Smooth muscle cell (in vitro differentiated cells): Measurements from ENCODE around the gene HIF1AN. TPM values are rescaled to one million over a fixed set of nuclear protein-coding genes. Genes with fewer than 3 reads are reported as not detected.

Experiments used
- DNase-seq: peaks from one replicate; lab custom pipeline; 2025; ENCODE audit not compliant: unreplicated experiment; lab: John Stamatoyannopoulos, UW
- H2AFZ ChIP-seq: fragments of 200-600 bp; sonication (generic); 2 replicates; pipeline ENCODE4 v1.6.0; 2016; ENCODE audit warnings: antibody characterized with exemption, low read depth, mild to moderate bottlenecking
- H3F3A ChIP-seq: fragments of 200-600 bp; sonication (generic); 2 replicates; pipeline ENCODE4 v1.6.0; 2017; ENCODE audit warnings: antibody characterized with exemption, low read depth
- H3K27ac ChIP-seq: fragments of 200-600 bp; sonication (generic); 2 replicates; pipeline ENCODE4 v1.5.1; 2016; ENCODE audit warnings: low read depth, mild to moderate bottlenecking
- H3K27me3 ChIP-seq: fragments of 200-600 bp; sonication (generic); 2 replicates; pipeline ENCODE4 v1.6.1; 2016; ENCODE audit warnings: low read depth, mild to moderate bottlenecking
- H3K36me3 ChIP-seq: fragments of 200-600 bp; sonication (generic); 2 replicates; pipeline ENCODE4 v1.5.1; 2016; ENCODE audit warnings: low read depth
- H3K4me1 ChIP-seq: fragments of 200-600 bp; sonication (generic); 2 replicates; pipeline ENCODE4 v1.5.1; 2016; ENCODE audit warnings: low read depth
- H3K4me2 ChIP-seq: fragments of 200-600 bp; sonication (generic); 2 replicates; pipeline ENCODE4 v1.6.0; 2016; ENCODE audit warnings: mild to moderate bottlenecking
- H3K4me3 ChIP-seq: fragments of 200-600 bp; sonication (generic); 2 replicates; pipeline ENCODE4 v1.5.1; 2016; ENCODE audit warnings: mild to moderate bottlenecking
- H3K79me2 ChIP-seq: fragments of 200-600 bp; sonication (generic); 2 replicates; pipeline ENCODE4 v1.6.0; 2016; ENCODE audit warnings: low read depth, mild to moderate bottlenecking
- H3K9ac ChIP-seq: fragments of 200-600 bp; sonication (generic); 2 replicates; pipeline ENCODE4 v1.6.0; 2016; ENCODE audit warnings: low read depth
- H3K9me3 ChIP-seq: fragments of 200-600 bp; sonication (generic); replicated peaks from 2 replicates; pipeline ENCODE4 v1.5.1; 2016; ENCODE audit warnings: low read depth
- H4K20me1 ChIP-seq: fragments of 200-600 bp; sonication (generic); 2 replicates; pipeline ENCODE4 v1.6.0; 2016; ENCODE audit warnings: low read depth
- WGBS: methylation state at CpG from one replicate; pipeline ENCODE4 v1.1.7; 2016; ENCODE audit warnings: low lambda C conversion rate; 5-methylcytosine and 5-hydroxymethylcytosine counted together
- polyA plus RNA-seq: library from polyadenylated mRNA; unstranded; fragments of >200 nt; fragmentation: Nextera tagmentation; extraction: Ambion mirVana; gene quantifications from 2 replicates; pipeline ENCODE4 v1.2.1, GENCODE V29; 2016
- total RNA-seq: library from RNA; depleted of rRNA; stranded (reverse); fragments of >200 nt; gene quantifications from 2 replicates; pipeline ENCODE4 v1.2.3, GENCODE V29; 2014
- TF ChIP-seq, protein P1 (sequence below): fragments of 200-600 bp; sonication (generic); IDR thresholded peaks from 2 replicates; pipeline ENCODE4 v1.5.1; 2017; ENCODE audit warnings: borderline replicate concordance, mild to moderate bottlenecking, antibody characterized with exemption; ENCODE audit not compliant: insufficient read depth, poor library complexity, severe bottlenecking

Gene HIF1AN
- total and polyA plus RNA-seq, 2 experiments from 2014 or later: 12.4 to 28.1 TPM

DNA sequence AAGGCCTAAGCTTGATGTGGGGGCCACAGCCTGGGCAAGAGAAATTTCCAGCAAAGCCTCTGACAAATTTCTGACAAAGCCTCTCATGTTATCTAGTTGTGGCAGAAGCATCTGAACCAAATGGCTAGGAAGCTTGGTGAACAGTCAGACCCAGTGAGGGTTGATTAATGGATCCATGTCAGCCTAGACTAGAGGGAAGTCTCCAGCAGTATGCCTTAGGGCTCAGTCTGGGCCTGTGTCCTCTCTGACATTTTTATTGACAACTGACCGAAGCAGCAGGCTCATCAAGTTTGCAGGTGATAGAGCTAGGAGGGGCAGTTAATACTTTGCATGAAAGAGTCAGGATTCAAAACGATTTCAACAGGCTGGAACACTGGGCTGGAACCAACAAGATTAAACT is 25.3 kb downstream of the HIF1AN start:
- Histone ChIP-seq H3K79me2 (no peaks in the 10 kb centered on the region), H3K9me3 (no peaks in the 10 kb centered on the region), H3K27ac (no peak overlapping the region), H3K27me3 (peaks cover 30% of the 10 kb centered on the region), H3K4me3 (no peak overlapping the region), H3K36me3 (no peaks in the 10 kb centered on the region), H4K20me1 (peaks cover 6% of the 10 kb centered on the region), H3K9ac (no peak overlapping the region), H3K4me1 (no peaks in the 10 kb centered on the region), H2AFZ (no peak overlapping the region), H3K4me2 (no peak overlapping the region), H3F3A (no peaks in the 10 kb centered on the region)
- TF ChIP-seq, protein P1, sequence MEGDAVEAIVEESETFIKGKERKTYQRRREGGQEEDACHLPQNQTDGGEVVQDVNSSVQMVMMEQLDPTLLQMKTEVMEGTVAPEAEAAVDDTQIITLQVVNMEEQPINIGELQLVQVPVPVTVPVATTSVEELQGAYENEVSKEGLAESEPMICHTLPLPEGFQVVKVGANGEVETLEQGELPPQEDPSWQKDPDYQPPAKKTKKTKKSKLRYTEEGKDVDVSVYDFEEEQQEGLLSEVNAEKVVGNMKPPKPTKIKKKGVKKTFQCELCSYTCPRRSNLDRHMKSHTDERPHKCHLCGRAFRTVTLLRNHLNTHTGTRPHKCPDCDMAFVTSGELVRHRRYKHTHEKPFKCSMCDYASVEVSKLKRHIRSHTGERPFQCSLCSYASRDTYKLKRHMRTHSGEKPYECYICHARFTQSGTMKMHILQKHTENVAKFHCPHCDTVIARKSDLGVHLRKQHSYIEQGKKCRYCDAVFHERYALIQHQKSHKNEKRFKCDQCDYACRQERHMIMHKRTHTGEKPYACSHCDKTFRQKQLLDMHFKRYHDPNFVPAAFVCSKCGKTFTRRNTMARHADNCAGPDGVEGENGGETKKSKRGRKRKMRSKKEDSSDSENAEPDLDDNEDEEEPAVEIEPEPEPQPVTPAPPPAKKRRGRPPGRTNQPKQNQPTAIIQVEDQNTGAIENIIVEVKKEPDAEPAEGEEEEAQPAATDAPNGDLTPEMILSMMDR: no peak
- 49% methylated on average over 2 of the region's 2 CpGs for WGBS
- no peak for DNase-seq

- 36% methylated on average over 53 of the region's 62 CpGs for WGBS
These were observed 26.4 kb downstream of the HIF1AN start for GRCh38 chr10:100562008-100562672.

GRCh38 chr10:100565206-100565985 is 29.7 kb downstream of the HIF1AN start:
- 92% methylated on average over 9 of the region's 9 CpGs for WGBS
- peaks cover 66% of the 10 kb centered on the region for H3K27me3 ChIP-seq

More at GRCh38 chr10:100562008-100562672, 26.4 kb downstream of the HIF1AN start:
- no peaks in the 10 kb centered on the region for H3F3A ChIP-seq
- no peaks in the 10 kb centered on the region for H3K79me2 ChIP-seq
- no peak overlapping the region for H3K4me3 ChIP-seq
- peak; percentile 12 for DNase-seq
- H3K4me1 ChIP-seq: no peaks in the 10 kb centered on the region
- H4K20me1 ChIP-seq: peaks cover 6% of the 10 kb centered on the region
- H3K9me3 ChIP-seq: no peaks in the 10 kb centered on the region
- peaks cover 41% of the 10 kb centered on the region for H3K27me3 ChIP-seq
- no peak overlapping the region for H2AFZ ChIP-seq
- H3K36me3 ChIP-seq: no peaks in the 10 kb centered on the region
- H3K9ac ChIP-seq: no peak overlapping the region
- no peak overlapping the region for H3K27ac ChIP-seq
- H3K4me2 ChIP-seq: peak overlapping the region; percentile 15
- TF ChIP-seq, protein P1: peak; percentile 91

More at GRCh38 chr10:100565206-100565985, 29.7 kb downstream of the HIF1AN start:
- no peaks in the 10 kb centered on the region for H3F3A ChIP-seq
- H3K4me3 ChIP-seq: no peak overlapping the region
- no peak overlapping the region for H3K27ac ChIP-seq
- no peaks in the 10 kb centered on the region for H3K36me3 ChIP-seq
- peaks cover 6% of the 10 kb centered on the region for H4K20me1 ChIP-seq
- DNase-seq: no peak
- H3K9ac ChIP-seq: no peak overlapping the region
- H3K4me2 ChIP-seq: no peak overlapping the region
- H3K79me2 ChIP-seq: no peaks in the 10 kb centered on the region
- no peaks in the 10 kb centered on the region for H3K4me1 ChIP-seq
- no peaks in the 10 kb centered on the region for H3K9me3 ChIP-seq
- TF ChIP-seq, protein P1: no peak
- no peak overlapping the region for H2AFZ ChIP-seq
